ENCODE results near the gene SHF.
"Not testable (repeated sequence)": the region's sequence is repeated elsewhere in the genome, so short reads cannot be mapped to it uniquely, and the experiment has no call there.

SHF gene

DNA sequence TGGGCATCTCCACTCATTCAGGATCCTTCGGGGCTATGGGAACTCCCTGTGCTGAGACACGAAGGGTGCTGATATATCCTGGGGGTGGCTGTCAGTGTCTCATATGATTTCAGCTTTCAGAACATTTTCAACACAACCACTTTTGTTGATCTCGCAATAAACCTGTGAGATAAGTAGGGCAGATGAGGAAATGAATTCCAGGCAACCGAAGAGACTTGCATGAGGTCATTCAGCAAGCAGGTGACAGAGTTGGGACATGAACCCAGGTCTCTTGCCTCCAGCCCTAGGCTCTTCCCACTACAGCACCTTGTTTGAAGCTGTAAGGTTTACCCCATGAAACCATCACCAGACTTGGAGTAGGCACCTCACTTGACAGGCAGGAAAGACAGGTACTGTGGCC lies 41.4 kb downstream of the SHF start:
- DNase-seq (ENCODE audit: low read depth): no peak

DNA sequence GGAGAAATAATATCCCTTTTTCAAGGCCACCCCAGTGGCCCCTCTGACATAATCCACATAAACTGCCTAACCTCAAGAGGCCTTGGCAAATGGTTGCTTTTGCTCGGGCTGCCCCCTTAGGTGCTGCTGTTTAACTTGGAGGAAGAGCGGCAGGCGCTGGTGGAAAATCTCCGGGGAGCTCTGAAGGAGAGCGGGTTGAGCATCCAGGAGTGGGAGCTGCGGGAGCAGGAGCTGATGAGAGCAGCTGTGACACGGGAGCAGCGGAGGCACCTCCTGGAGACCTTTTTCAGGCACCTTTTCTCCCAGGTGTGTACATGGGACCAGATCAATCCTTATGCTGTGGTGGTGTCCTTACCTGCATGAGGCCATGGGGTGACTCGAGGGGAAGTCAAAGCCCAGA lies 43.0 kb downstream of the SHF start:
- no peak for DNase-seq (ENCODE audit: low read depth)

DNA sequence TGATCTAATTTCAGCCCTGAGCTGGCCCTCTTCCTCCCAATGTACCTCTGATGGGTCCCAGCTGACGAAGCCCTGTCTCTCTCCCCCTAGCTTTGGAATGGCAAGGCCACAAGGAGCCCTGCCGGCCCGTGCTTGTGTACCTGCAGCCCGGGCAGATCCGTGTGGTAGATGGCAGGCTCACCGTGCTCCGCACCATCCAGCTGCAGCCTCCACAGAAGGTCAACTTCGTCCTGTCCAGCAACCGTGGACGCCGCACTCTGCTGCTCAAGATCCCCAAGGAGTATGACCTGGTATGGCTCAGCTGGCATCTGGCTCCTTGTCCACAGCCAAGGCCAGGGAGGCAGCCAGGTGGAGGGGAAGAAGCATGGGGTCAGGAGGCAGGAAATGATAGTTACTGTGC lies 43.8 kb downstream of the SHF start:
- no peak for DNase-seq (ENCODE audit: low read depth)

DNA sequence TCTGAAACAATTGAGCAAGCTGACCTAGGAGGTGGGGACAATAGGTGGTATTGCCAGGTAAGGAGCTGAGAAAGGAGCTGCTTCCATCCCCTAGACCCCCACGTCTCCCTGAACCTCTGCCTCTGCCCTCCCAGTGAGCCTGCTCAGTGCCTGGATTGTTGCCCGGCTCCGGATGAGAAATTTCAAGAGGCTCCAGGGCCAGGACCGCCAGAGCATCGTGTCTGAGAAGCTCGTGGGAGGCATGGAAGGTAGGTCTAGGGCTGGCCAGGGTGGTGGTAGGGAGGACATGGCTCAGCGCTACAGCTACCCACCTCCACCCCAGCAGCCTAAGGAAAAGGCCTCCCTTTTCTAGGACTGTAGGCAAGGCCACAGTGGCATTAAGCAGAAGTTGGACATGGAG lies 44.7 kb downstream of the SHF start:
- DNase-seq (ENCODE audit: low read depth): no peak

DNA sequence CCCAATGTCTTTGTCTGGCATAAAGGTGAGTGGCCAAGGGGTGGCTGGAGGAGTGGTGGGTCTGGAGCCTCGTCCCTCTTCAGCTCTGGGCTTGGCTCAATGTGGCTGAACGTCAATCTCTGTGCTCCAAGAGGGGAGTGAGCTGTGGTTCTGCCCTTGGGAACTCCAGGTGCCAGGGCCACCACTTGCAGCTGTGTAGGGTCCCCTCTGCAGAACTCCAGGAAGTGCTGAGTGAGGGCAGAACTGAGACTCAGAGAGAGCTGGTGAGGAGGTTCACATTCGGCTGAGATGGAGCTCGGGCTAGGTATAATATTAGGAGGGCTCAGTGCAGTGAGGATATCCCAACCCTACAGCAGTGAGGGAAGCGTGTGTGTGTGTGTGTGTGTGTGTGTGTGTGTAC lies 46.4 kb downstream of the SHF start:
- DNase-seq (ENCODE audit: low read depth): no peak

DNA sequence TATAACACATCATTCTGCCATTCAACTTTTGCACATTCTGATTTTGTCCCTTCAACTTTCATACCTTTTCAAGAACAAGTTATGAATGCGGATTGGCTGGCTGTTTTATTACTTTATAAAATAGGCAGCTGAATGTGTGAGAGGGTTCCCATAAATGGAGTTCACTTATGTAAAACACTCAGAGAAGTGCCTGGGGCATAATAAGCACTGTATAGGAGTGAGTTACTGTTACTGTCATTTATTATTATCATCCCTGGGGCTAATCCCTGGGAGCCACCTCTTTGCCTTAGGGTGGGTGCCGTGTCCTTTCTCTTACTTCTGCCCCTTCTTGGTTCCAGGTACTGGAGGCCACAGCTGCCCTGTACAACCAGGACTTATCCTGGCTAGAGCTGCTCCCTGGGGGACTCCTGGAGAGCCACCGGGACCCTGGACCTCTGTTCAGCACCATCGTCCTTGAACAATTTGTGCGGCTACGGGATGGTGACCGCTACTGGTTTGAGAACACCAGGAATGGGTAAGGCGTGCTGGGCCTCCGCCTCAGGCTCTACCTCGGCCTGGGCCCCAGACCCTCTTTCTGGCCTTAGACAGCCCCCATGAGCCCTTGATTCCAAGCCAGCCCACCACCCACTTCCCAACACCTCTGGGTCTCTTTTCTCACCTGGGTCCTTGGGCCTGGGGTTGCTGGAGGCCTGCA lies 47.1 kb downstream of the SHF start:
- no peak for DNase-seq (ENCODE audit: low read depth)

DNA sequence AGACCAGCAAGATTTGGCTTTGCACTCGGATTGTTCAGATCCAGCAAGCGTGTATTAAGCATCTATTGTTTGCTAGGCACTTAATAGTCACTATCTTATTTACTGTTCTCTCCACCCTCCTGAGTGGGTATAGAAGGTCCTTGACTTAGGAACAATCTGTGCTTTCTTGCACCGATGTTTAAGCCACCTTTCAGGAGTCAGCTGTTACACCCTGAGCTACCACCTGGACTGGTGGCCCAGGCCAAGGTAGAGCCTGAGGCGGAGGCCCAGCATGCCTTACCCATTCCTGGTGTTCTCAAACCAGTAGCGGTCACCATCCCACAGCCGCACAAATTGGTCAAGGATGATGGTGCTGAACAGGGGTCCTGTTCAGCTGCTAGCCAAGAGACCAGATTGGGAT lies 48.0 kb downstream of the SHF start:
- DNase-seq (ENCODE audit: low read depth): no peak

DNA sequence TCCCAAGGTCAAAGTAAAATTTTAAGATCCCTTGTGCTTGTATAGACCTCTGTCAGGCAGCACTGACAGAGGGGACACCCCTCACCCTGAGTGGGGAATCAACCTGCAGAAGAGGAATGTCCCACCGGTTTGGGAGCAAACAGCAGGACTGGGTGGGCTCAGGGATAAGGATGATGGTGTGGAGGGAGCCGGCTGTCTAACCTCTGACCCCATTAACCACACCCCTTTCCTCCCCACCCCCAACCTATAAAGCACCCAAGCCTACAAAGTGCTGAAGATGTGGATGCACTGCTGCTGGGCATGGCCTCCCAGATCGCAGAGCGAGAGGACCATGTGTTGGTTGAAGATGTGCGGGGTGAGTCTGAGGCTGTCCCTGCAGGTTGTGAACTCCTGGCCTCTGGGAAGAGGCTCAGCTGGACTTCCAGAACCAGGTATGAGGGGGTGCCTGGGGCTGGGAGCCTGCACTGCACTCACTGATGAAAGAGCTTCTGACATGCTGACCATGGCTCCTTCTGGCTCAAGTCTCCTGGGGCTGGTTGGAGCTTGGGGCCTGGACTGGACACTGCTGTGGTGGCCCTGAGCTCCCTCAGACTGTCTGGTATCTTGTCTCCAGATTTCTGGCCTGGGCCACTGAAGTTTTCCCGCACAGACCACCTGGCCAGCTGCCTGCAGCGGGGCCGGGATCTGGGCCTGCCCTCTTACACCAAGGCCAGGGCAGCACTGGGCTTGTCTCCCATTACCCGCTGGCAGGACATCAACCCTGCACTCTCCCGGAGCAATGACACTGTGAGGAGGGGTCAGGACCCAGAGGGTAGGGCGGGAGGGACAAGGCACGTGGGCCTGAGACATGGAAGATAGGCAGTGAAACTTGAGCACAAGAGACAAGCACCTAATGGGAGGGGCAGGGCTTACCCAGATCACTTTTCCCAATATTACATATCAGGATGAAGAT lies 48.7 kb downstream of the SHF start:
- DNase-seq (ENCODE audit: low read depth): no peak

DNA sequence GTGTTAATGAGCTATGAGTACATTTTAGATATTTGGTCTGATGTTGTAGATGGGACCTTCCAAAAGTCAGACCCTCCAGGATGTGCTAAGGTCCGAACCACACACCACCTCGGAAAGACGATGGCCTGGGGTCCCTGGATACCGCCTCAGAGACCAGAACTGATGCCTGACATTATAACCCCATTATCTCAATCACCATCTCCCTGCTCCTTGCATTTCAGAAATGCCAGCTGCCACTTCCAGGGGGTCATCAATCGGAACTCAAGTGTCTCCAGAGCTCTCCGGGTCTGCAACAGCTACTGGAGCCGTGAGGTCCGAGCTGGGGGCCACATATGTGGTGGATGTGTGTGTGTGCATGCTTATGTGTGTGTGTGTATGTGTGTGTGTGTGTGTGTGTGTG lies 50.1 kb downstream of the SHF start:
- no peak for DNase-seq (ENCODE audit: low read depth)

DNA sequence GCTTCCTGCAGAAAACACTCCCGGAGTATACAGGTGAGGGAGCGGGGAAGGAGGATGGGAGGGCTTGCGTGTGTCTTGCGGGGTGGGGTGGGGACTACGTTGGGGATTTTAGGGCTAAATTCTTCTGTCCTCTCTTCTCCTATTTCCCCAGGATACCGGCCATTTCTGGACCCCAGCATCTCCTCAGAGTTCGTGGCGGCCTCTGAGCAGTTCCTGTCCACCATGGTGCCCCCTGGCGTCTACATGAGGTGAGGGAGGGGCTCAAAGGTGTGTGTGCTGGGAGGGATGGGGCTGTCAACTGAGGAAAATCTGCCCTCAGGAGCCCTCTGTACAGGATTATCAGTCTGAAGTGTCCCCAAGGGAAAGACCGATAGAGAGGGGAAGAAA lies 51.4 kb downstream of the SHF start:
- DNase-seq (ENCODE audit: low read depth): no peak

DNA sequence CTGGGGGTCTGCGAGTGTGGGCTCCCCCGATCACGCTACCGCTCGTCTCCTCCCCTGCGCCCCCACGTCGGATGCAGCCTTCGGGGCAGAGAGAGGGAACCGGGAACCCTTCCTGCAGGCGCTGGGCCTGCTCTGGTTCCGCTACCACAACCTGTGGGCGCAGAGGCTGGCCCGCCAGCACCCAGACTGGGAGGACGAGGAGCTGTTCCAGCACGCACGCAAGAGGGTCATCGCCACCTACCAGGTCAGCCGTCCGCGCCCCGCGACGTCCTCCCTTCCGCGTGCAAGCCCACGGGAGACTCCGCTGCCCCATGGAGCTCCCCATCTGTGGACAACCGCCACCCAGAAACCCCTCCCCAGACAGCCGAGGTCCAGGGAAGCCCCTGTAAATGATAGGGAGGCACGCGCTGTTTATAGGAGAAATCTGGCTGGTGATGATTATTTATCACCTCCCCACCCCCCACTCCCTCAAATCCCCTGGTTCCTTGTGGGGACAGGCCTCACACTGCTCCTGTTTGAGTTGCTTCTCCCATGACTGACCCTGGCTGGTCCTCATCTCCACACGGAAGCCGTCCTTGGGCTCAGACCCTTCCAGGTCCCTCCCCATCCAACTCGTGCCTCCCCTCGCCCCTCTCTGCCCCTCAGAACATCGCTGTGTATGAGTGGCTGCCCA lies 51.9 kb downstream of the SHF start:
- not testable (repeated sequence) for DNase-seq (ENCODE audit: low read depth)

DNA sequence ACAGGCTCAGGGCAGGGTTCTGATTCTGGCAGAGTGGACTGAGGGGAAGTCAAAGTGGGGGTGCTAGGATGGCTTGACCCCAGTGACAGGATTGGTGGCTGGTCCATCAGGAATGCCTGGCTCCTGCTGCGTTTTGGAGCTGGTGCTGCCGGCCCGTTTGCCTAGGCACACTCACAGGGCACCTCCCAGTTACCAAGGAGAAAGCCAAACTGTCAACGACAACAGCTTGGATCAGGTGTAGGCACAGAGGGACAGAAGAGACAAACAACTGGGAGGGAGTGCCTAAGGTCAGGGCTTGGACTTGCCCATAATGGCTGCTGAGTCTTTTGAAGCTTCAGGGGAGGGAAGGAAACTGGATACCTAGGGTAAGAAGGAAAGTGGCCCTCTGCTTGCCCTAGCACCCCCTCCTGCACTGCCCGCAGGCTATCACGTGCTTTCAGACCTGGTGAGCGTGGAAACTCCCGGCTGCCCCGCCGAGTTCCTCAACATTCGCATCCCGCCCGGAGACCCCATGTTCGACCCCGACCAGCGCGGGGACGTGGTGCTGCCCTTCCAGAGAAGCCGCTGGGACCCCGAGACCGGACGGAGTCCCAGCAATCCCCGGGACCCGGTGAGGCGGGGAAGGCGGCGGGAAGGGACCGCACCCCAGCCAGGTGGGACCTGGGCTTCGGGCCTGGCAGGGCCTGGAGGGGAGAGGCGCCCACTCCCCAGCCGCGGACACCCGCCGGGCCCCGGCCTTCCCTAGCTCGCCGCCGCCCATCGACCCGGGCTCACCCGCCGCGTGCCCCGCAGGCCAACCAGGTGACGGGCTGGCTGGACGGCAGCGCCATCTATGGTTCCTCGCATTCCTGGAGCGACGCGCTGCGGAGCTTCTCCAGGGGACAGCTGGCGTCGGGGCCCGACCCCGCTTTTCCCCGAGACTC lies 52.8 kb downstream of the SHF start:
- no peak for DNase-seq (ENCODE audit: low read depth)

DNA sequence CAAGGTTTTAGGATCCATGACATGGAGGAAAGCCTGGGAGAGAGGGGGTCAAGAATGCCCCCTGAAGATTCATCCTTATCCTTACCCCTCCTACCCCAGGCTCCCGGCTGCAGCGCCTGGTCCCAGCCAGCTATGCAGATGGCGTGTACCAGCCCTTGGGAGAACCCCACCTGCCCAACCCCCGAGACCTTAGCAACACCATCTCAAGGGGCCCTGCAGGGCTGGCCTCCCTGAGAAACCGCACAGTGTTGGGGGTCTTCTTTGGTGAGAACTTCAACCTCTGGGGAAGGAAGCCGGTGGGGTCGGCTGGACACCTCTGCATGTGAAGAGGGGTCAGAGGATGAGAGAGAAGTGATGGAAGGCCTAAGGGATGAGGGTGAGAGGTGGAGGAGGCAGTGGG lies 53.7 kb downstream of the SHF start:
- DNase-seq (ENCODE audit: low read depth): no peak

DNA sequence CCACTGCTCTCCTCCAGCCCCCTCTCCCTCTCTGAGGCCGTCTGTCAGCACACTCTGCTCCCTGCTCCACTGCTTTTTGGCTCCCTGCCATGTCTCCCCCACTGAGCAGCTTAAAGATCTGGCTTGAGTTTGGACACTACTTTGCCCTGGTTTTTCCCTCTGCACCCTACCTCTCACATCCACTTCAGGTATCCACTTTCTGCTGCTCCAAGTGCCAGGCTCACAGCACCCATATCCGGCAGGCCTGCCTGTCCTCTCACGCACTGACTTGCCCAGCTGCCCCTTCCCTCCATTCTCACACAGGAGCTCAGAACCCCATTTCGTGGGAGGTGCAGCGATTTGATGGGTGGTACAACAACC lies 54.2 kb downstream of the SHF start:
- no peak for DNase-seq (ENCODE audit: low read depth)

DNA sequence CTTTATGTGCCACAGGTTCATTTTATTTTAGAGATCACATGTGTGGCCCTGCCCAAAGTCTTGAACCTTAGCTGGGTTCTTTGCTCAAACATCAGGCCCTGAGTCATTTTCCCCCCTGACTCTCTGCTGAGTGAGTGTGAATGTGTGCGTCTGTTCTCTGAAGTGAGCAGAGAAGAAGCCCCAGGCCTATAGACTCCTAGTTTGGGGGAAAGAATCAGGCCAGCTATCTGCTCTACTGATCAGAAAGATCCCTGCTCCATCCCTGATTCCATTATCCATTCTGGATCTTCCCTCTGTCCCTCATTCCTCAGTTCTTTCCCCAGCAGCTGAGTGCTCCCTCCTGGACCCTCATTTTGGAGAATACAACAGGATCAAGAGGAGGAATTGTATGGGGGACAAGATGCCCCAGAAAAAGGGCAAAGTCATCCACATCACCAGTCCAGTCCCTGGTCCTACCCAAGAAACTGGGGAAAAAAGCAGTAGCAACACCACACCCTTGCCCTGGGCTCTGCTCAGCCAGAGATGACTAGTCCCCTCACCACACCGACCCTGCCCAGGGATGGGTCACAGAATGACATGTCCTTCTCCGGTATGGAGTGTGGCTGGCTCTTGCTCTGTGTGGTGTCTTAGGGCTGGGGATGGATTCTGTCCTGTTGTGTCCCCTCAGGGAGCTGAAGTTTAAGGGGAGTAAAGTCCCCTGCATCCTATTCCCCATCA lies 54.8 kb downstream of the SHF start:
- no peak for DNase-seq (ENCODE audit: low read depth)

DNA sequence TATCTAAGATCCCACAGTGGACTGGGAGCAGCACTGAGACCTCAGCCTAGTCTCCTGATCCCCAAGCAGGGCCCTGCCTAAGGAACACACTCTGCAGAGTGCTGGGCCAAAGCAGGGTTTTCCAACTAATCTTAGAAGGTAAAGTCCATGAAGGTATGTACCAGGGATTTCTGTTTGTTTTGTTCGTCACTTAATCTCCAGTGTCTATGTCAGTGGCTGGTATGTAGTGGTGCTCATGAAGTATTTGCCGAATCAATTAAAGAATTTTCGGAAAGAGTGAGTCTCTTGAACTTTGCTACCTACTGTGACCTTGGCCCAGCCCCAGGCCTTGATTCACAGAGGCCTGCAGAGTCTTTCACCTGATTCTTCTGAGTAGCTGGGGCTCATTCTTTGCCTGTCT lies 56.3 kb downstream of the SHF start:
- DNase-seq (ENCODE audit: low read depth): no peak

DNA sequence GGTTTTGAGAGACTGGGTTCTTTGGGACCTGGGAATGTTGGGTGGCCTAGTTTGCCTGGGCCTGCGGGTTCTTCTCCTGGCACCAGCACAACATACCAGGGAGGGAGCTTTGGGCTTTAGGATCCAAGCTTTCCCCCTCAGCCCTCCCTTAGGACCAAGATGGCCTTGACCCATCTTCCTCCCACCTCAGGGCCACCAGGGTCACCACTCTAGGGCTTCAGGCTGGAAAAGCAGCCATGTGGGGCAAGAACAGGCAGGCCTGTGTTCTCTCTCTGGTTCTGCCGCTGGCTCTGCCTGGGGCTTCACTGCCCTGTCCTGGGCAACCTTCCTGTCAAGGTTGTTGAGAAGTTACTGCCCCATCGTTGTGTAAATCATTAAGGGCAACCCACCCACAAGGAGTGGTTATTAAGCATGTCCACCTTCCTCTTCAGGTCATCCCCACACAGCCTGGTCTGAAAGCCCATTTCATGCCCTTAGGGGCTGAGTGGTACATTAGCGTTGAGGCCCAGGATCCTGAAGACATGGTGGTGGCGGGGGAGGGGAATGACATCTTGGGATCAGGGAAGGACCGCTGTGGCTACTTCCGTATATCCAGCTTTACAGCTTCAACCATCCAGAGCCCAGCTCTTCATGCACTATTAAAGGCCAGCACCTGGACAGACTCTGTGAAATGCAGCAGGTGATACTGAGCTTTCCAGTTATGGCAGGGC lies 57.3 kb downstream of the SHF start:
- no peak for DNase-seq (ENCODE audit: low read depth)

DNA sequence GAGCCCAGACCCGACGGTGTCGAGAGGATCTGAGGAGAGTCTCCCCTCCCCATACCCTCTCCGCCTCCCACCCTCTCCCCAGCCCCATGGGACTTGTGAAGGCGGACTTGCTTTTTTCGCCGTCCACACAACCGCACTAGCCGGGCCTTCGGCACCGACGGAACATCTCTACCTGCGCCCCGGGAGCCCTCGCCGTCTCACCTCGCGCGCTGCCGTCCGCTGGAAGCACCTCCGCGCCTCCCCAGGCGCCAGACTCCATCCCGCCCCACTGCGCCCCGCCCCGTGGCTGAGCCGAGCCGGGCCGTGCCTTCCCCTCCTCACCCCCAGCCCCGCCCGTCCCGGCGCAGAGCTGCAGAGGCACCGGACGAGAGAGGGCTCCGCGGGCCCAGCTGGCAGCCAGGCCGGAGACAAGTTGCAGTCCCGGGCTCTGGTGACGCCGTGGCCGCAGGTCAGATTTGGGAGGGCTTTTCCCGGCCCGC lies 58.1 kb downstream of the SHF start, which contains the start of the genes DUOX1 and DUOXA1:
Gene DUOX1 (plus strand): TSS at position 344 of the 479 bp plus-strand sequence. CDS start 1,973 bp downstream, outside the sequence.
Gene DUOXA1 (minus strand): TSS at position 229 of the 479 bp plus-strand sequence. CDS start 6,865 bp downstream, outside the sequence.
- DNase-seq (ENCODE audit: low read depth): no peak

DNA sequence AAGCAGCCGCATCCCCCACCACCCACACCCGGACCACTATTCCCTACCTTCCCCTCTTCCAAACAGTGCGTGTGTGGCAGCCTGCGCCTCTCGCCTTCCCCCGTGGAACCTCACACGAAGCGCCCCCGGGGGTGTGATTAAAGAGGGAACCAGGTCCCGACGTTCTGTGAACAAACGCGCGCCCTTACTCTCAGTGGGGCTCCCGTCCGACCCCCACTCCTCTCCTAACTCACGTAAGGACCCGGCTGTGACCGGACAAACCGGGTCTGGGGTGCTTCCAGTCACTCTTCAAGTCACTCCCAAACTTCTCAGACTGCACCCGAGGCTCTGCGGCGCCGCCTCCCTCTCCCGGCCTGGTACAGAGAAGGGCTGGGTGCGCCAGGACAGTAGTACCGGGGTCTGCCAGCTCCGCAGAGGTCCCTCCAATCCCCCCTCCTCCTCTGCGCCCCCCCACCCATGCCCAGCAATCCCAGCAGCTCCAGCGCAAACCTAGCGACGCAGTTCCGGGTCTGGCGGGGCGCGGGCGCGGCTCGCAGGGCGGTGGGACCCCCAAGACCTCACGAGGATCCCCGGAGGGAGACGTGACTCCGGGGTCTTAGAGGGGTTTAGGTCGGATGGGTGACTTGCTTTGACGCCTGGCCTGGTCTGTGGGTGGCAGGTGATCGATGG lies 58.7 kb downstream of the SHF start:
- DNase-seq (ENCODE audit: low read depth): no peak

Data from stimulated activated CD8-positive, alpha-beta memory T cell treated with anti-CD3 and anti-CD28 coated beads, Interleukin-12 subunit alpha, Interleukin-12 subunit beta, amount 100 ng/mL, for 4 hours (primary cell).